Fibroblast of lung (primary cell): ENCODE measurements around the gene COX7A2. TPM values are rescaled to one million over a fixed set of nuclear protein-coding genes. Genes with fewer than 3 reads are reported as not detected.
A peak's percentile ranks its signal among the peaks of the same experiment; 100 is the strongest.

Experiments used
- DNase-seq, 2 donors: peaks; one replicate each; pipeline versions ENCODE4 v3.0.0 to v3.0.0-alpha.2; 2010; ENCODE audit warnings: low read depth in 2 of 2
- H2AFZ ChIP-seq: 2 replicates; pipeline ENCODE4 v1.5.1; 2012; ENCODE audit warnings: low read length, control low read depth, inconsistent platforms
- H3K27ac ChIP-seq: 2 replicates; pipeline ENCODE4 v1.5.1; 2011; ENCODE audit warnings: low read length, control low read depth; ENCODE audit not compliant: insufficient read depth
- H3K27me3 ChIP-seq: 2 replicates; pipeline ENCODE4 v1.5.1; 2011; ENCODE audit warnings: mild to moderate bottlenecking, low read length; ENCODE audit not compliant: control insufficient read depth, insufficient read depth
- H3K36me3 ChIP-seq: 2 replicates; pipeline ENCODE4 v1.5.1; 2011; ENCODE audit warnings: low read length; ENCODE audit not compliant: control insufficient read depth, insufficient read depth
- H3K4me1 ChIP-seq: 2 replicates; pipeline ENCODE4 v1.5.1; 2011; ENCODE audit warnings: low read length; ENCODE audit not compliant: control insufficient read depth, insufficient read depth; ENCODE audit errors: extremely low read depth
- H3K4me2 ChIP-seq: 2 replicates; pipeline ENCODE4 v1.5.1; 2011; ENCODE audit warnings: low read length, control low read depth; ENCODE audit not compliant: insufficient read depth; ENCODE audit errors: extremely low read depth
- H3K4me3 ChIP-seq, 4 experiments: fragments of 200-600 bp in 1 of 4; sonication (generic) in 1 of 4; replicated peaks in 1 of 4; 2 replicates each; pipeline ENCODE4 v1.5.1; 2011 to 2016; ENCODE audit warnings: low read length in 4 of 4, low read depth in 3 of 4, mild to moderate bottlenecking in 3 of 4, control low read depth in 2 of 4, inconsistent platforms in 1 of 4, mixed read lengths in 1 of 4; ENCODE audit not compliant: insufficient read depth in 1 of 4; ENCODE audit errors: control extremely low read depth in 1 of 4
- H3K79me2 ChIP-seq: 2 replicates; pipeline ENCODE4 v1.5.1; 2012; ENCODE audit warnings: mild to moderate bottlenecking, low read length, inconsistent platforms; ENCODE audit not compliant: control insufficient read depth, insufficient read depth
- H3K9ac ChIP-seq: 2 replicates; pipeline ENCODE4 v1.5.1; 2011; ENCODE audit warnings: mild to moderate bottlenecking, low read length, control low read depth; ENCODE audit not compliant: insufficient read depth
- H3K9me3 ChIP-seq: 2 replicates; pipeline ENCODE4 v1.5.1; 2012; ENCODE audit warnings: low read depth, low read length; ENCODE audit not compliant: control insufficient read depth, insufficient read depth
- H4K20me1 ChIP-seq: 2 replicates; pipeline ENCODE4 v1.5.1; 2011; ENCODE audit warnings: low read length; ENCODE audit not compliant: control insufficient read depth, insufficient read depth; ENCODE audit errors: extremely low read depth
- EZH2 ChIP-seq: IDR thresholded peaks from 2 replicates; pipeline ENCODE4 v1.5.1; 2012; ENCODE audit warnings: low read length, control low read depth, mild to moderate bottlenecking; ENCODE audit errors: missing control alignments
- polyA plus RNA-seq, 2 donors: library from polyadenylated mRNA; depleted of rRNA in 1 of 2; stranded (reverse) in 1 of 2; unstranded in 1 of 2; fragments of >200 nt; gene quantifications; 2 replicates each; pipeline ENCODE4 v1.2.1, GENCODE V29; 2011 to 2012; ENCODE audit warnings: missing spikeins in 1 of 2
- total RNA-seq: library from RNA; depleted of rRNA; stranded (reverse); fragments of >200 nt; gene quantifications from 2 replicates; pipeline ENCODE4 v1.2.1, GENCODE V29; 2014
- TF ChIP-seq, protein P1 (sequence below), 2 donors: IDR thresholded peaks in 1 of 2; conservative IDR thresholded peaks in 1 of 2; 1 replicate in 1 of 2; 2 replicates in 1 of 2; pipeline ENCODE4 v1.5.1; 2011 to 2012; ENCODE audit warnings: low read length in 2 of 2, control low read depth in 1 of 2, inconsistent platforms in 1 of 2, low read depth in 1 of 2, mild to moderate bottlenecking in 1 of 2

COX7A2 gene
- total and polyA plus RNA-seq, 2 donors (not counting 1 experiment from before 2014, with no cell fraction given): 115 to 159 TPM

- no peak for DNase-seq
- H3K27me3 ChIP-seq: no peaks in the 10 kb centered on the region
- no peak overlapping the region for H2AFZ ChIP-seq
- H3K36me3 ChIP-seq: no peaks in the 10 kb centered on the region
- no peak overlapping the region for H3K27ac ChIP-seq
- no peaks in the 10 kb centered on the region for H3K79me2 ChIP-seq
- H3K9me3 ChIP-seq: no peaks in the 10 kb centered on the region
- no peaks in the 10 kb centered on the region for H4K20me1 ChIP-seq
- no peak overlapping the region for H3K9ac ChIP-seq
- no peak overlapping the region for H3K4me3 ChIP-seq
- no peaks in the 10 kb centered on the region for H3K4me1 ChIP-seq
- no peak for TF ChIP-seq EZH2
- TF ChIP-seq, protein P1, sequence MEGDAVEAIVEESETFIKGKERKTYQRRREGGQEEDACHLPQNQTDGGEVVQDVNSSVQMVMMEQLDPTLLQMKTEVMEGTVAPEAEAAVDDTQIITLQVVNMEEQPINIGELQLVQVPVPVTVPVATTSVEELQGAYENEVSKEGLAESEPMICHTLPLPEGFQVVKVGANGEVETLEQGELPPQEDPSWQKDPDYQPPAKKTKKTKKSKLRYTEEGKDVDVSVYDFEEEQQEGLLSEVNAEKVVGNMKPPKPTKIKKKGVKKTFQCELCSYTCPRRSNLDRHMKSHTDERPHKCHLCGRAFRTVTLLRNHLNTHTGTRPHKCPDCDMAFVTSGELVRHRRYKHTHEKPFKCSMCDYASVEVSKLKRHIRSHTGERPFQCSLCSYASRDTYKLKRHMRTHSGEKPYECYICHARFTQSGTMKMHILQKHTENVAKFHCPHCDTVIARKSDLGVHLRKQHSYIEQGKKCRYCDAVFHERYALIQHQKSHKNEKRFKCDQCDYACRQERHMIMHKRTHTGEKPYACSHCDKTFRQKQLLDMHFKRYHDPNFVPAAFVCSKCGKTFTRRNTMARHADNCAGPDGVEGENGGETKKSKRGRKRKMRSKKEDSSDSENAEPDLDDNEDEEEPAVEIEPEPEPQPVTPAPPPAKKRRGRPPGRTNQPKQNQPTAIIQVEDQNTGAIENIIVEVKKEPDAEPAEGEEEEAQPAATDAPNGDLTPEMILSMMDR (conservative IDR thresholded peaks at IDR 0.05 in 1 of 2, IDR thresholded peaks at IDR 0.05 in 1 of 2; ENCODE audit: low read depth in 1 of 2, low read length in 2 of 2): no peak
- H3K4me2 ChIP-seq: no peak overlapping the region
Measured at GRCh38 chr6:75224303-75224926, 19.2 kb downstream of the COX7A2 start.

- Histone ChIP-seq H2AFZ (no peak overlapping the region), H3K4me2 (no peak overlapping the region), H3K79me2 (no peaks in the 10 kb centered on the region), H3K27me3 (no peaks in the 10 kb centered on the region), H3K4me3 (no peak overlapping the region), H3K27ac (no peak overlapping the region), H3K4me1 (no peaks in the 10 kb centered on the region), H3K9ac (no peak overlapping the region), H3K36me3 (no peaks in the 10 kb centered on the region), H3K9me3 (no peaks in the 10 kb centered on the region), H4K20me1 (no peaks in the 10 kb centered on the region)
- no peak for TF ChIP-seq EZH2
- TF ChIP-seq, protein P1 (conservative IDR thresholded peaks at IDR 0.05 in 1 of 2, IDR thresholded peaks at IDR 0.05 in 1 of 2; ENCODE audit: low read depth in 1 of 2, low read length in 2 of 2): no peak
- peak in 1 of 2 donors; percentile 19 for DNase-seq
Measured at GRCh38 chr6:75223428-75223827, 20.2 kb downstream of the COX7A2 start.

GRCh38 chr6:75222261-75222660 is 21.3 kb downstream of the COX7A2 start:
- Histone ChIP-seq H3K4me2 (no peak overlapping the region), H3K27me3 (no peaks in the 10 kb centered on the region), H3K9ac (no peak overlapping the region), H3K4me3 (no peak overlapping the region), H3K27ac (no peak overlapping the region), H2AFZ (no peak overlapping the region), H3K79me2 (no peaks in the 10 kb centered on the region), H3K36me3 (no peaks in the 10 kb centered on the region), H4K20me1 (no peaks in the 10 kb centered on the region), H3K4me1 (peaks cover 4% of the 10 kb centered on the region), H3K9me3 (no peaks in the 10 kb centered on the region)
- peak in 1 of 2 donors; percentile 23 for DNase-seq
- TF ChIP-seq, protein P1 (conservative IDR thresholded peaks at IDR 0.05 in 1 of 2, IDR thresholded peaks at IDR 0.05 in 1 of 2; ENCODE audit: low read depth in 1 of 2, low read length in 2 of 2): no peak
- TF ChIP-seq EZH2: no peak
